Amniotic stem cell (primary cell): ENCODE results near the gene SPTBN1.

Source experiments
- DNase-seq: peaks from one replicate; lab custom pipeline; 2025; lab: John Stamatoyannopoulos, UW

SPTBN1 gene

DNA sequence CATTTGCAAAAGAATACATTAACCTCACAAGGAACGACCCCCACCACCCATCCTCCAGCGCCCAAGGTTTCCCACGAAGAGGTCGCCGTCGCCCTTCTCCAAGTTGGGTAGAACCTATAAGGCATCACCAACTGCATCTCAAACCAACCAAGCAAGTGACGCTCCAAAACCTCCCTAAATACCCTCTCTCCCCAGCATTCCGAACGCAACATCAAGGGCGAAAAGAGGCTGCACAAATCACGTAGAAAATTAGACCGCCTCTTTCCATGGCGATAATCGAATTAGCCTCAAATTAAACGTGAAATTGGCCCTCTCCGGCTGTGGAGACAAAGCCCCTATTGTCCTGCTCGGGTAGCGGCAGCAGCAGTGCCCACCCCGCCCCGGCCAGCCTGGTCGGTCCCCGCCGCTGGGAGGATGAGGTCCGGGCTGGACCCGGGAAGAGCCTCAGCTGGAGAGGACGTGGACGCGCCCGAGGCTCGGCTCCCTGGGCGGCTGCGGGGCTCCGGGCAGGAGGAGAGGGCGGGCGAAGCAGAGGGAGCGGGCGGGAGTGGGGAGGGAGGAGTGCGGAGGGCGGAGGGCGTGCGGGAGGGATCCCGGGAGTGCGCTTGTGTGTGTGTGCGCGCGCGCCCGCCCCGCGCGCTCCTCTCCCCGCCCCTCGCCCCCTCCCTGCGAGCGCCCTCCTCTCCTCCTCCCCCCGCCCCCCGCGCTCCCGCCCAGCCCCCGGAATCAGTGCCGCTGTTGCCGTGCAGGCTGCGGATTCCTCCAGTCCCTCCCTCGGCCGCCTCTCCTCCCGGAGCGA lies at the start of gene SPTBN1:
Gene SPTBN1, plus strand, starts transcription at position 765 of the 799 bp plus-strand sequence. CDS start 70,092 bp downstream, outside the sequence.
- DNase-seq, result peak; percentile 74

DNA sequence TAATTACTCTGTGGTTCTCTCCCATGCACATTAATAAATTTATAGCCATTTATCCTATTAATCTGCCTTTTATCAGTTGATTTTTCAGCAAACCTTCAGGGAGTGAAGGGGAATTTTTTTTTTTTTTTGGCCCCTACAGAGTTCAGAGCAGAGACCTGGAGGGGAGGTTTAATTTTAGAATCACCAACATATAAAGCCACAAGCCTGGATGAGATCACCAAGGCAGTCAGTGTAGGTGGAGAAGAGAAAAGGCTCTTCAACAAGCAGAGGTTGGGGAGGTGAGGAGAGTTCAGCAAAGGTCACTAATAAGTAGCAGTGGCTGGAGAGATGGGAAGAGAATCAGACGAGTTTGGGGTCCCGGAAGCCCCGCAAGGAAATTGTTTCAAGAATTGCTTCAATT lies 48.4 kb upstream of the SPTBN1 start:
- no peak for DNase-seq

DNA sequence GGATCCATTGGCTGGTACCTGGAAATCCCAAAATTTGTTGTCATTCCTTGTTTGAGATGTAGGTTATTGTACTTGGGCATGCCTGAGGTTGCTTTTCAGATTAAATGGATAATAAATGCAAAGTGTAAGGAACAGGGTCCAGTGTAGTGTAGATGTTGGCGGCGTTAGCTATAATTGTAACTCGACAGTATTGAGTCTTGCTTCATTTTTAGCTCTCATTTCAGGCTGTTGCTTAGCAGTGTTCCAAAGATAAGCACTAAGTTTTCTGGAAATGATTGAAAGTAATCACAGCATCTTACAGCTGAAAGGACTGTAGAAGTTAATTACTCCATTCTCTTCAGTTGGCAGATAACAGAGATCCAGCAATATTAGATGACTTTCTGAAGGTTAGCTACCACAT lies 47.8 kb upstream of the SPTBN1 start:
- no peak for DNase-seq

DNA sequence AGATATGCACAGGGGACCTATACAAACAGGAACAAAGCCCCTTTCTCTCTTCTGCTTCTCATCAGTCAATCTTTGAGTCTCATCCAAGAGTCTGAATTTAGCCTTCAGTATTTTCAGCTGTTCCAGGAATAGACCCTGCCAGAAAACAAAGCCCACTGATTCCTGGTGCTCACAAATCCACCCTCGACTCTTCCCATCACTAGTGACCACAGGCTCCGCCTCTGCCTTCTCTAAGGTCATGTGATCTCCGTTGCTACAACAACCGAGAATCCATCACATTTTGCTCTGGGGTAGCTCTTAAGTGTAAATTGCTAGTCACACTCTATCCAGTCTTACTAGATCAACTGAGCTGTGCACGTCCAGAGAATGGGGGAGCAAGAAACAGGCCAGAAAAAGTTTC lies 46.4 kb upstream of the SPTBN1 start:
- DNase-seq, result no peak

DNA sequence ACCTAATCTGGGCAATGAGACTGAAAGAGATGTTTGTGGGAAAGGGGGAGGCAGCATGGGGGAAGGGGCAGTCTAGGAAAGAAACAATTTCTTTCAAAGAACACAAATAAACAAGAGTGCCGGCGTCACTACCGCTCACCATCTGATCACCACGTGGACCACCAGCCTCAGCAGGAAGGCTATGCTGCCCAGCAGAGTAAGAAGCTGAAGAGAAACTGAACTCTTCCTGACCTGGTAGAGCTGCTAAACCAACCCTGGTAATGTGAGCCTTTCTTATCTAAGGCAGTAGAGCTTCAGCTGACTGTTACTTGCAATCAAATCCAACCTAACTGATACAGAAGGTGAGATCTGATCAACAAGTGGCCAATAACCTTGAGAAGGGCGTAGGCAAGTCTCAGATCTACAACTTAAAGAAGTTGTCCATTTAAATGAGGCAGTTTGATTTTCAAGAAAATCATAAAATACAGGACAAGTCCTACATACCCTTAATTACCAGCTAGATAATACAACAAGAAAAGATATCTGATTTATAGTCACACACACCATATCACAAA lies 44.2 kb upstream of the SPTBN1 start:
- DNase-seq, result no peak

DNA sequence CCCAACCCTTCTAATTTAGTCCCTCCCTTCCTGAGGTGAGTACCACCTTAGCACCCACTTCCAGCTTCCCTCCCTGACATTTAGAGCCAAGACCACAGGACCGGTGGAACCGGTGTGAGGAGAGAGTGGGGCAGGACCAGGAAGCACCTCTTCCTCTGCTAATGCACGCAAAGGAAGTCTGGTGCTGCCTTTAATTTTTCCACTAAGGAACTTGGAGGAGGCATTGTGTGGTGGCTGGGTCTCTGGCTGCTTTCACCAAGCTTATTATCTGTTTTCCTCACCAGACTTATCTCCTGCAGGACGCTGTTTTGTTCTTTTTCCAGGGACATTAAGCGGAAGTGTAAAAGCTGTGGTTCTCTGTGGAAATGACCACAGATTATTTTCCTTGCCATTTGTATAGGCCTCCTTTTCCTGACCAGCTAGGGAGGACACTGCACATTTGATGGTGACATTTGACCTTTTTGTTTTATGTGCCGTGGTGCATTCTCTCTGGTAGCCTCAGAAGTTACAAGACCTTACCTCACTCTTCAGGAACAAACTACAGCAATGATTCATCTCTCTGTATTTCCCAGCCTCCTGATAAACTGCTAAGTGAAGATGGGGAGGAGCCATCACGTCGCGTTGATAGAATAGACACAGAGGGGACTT lies 39.8 kb upstream of the SPTBN1 start:
- DNase-seq, result no peak

DNA sequence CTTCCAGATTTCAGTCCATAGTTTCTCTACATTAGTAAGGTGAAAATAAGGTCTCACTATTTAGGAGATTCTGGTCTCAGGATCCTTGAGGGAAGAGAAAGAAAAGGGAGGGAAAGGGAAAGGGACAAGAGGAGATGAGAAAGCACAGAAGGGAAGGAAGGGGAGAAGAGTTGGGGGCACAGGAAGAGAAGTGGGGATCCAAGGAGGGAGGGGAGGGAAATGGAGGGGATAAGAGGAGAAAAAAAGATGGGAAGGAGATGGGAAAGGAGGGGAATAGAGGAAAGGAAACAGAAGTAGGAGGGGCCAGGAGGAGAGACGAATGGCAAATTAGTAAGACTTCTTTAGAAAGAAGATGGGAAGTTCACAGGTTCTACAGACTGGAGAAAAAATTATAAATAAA lies 39.2 kb upstream of the SPTBN1 start:
- DNase-seq, result no peak

DNA sequence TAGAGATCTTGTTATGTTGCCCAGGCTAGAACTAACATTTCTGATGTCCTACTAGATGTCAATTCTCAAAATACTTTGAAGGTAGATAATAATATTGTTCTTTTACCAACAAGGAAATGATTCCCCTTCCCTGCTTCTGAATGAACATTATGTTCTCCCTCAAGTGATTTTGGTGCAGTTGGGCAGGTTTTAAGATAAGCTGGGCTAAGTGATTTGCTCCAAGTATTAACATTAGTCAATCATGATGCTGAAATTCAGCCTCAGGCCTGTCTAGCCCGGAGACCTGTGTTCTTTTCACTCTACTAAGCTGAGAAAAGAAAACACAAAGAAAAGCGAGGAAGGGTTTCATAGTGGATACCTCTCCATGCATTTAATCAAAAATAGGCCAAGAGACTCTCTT lies 38.5 kb upstream of the SPTBN1 start:
- DNase-seq, result no peak

DNA sequence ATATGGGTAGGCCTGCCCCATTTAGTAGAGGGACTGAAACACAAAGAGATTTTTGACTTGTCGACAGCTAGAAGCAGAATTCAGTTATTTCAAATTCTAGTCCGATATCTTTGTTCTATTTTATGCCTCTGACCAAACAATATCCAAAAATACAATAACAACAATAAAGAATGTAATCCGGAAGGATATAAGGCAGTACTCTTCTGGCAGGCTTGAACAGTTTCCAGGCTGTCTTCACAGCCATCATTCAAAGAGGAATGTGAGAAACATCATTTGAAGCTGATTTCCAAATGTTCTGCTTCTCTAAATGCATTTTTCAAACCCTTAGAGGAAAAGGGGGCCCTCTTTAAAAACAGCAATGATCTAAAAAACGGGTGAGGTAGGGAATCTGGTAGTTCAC lies 36.7 kb upstream of the SPTBN1 start:
- no peak for DNase-seq

DNA sequence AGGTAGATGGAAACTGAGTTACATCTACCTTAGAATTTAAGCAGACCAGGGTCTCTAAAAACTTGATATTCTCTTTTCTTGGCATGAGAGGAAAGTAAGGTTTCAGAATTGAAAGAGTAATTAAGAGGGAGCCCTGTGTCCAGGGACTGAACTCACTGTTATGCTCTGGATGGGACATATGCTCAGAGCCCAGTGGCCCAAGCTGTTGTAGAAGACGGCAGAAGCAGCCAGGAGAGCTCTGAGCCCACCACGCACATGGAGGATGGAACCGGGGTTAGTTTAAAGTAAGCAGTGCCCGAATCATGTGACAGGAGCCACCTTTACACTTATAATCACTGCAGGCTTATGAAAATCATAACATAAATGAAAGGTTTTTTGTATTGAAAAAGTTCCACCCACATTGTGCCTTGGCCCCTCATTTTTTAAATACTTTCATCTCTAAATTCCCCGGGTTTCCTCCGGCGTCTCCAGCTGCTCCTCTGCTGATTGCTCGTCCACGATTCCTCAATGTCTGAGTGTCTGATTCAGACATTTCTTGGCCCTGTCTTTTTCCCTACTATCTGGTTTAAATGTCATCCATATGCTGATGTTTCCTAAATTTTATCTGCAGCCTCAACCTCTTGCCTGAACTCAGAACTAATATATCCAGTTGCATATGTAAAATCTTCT lies 36.1 kb upstream of the SPTBN1 start:
- DNase-seq, result no peak

DNA sequence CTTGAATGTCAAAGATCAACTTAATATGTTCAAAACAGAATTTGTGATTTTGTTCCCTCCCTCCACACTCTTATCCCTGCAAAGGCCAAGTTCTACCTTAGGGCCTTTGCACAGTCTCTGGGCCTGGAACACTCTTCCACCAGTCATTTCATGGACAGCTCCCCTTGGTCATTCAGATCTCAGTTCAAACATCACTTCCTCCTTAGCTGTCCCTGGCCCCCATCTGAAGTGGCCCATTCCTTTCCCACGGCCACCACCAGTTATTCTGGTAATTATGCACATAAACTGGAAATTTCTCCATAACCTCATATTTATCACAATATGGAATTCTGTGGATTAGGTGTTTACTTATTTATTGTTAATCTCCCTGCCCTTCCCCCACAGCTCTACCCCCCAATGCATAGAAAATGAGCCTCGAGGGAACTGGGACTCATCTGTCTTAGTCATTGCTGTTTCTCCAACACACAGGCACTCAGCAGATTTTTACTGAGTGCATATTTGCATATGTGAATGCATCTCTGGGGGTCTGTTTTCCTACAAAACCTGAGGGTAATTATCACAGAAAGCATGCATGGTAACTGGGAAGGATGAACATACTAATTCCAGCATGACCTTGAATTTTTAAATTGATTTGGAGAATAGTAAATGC lies 35.5 kb upstream of the SPTBN1 start:
- no peak for DNase-seq

DNA sequence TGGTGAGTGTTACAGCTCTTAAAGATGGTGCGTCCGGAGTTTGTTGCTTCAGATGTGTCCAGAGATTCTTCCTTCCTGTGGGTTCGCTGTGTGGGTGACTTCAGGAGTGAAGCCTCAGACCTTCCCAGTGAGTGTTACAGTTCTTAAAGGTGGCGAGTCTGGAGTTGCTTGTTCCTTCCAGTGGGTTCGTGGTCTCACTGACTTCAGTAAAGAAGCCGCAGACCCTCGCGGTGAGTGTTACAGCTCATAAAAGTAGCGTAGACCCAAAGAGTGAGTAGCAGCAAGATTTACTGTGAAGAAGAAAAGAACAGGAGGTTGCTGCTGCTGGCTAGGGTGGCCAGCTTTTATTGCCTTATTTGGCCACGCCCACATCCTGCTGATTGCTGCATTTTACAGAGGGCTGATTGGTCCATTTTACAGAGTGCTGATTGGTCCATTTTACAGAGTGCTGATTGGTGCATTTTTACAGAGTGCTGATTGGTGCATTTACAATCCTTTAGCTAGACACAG lies 34.0 kb upstream of the SPTBN1 start:
- no peak for DNase-seq

DNA sequence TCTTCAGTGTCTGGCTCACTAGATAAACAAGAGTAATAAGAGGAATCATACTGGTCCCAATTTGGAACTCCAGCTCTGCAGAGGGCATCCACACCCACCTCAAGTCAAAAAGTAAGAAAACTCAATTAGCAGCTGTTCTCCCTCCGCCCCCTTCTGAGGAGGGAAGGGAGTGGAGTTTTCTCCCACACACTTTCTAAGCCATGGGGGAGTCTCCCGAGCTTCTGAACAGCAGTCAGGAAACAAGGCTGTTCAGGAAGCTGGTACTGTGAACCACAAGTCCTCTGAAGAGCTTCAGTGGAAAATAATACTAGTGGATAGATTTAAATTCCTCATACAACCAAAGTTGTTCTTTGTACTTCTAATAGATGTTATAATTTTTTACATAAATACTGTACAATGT lies 32.9 kb upstream of the SPTBN1 start:
- no peak for DNase-seq

DNA sequence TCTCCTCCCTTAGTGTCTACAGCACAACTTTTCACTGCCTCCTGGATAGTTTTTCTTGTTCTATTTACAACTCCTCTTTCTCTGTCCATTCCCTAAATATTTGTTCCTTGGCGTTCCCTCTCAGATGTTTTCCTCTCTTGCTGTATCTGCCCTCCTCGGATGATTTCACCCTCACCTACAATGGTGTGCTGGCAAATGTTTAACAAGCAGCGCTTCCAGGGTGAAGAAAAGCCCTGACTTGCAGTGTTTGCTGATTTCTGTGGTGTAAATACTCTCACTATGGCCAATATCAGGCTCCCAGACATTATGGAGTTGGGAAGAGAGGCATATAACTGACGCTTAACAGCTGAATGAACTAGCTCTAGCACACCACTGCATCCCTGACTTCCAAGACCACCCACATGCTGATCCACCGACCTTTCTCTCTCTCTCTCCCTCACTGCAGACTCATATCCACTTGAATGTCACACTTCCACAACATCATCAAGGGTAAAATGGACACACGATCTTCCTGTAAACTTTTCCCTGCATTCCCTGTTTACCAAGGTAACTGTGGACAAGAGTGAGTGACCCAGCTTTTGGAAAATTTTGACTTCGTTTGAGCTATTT lies 31.5 kb upstream of the SPTBN1 start:
- DNase-seq, result no peak

DNA sequence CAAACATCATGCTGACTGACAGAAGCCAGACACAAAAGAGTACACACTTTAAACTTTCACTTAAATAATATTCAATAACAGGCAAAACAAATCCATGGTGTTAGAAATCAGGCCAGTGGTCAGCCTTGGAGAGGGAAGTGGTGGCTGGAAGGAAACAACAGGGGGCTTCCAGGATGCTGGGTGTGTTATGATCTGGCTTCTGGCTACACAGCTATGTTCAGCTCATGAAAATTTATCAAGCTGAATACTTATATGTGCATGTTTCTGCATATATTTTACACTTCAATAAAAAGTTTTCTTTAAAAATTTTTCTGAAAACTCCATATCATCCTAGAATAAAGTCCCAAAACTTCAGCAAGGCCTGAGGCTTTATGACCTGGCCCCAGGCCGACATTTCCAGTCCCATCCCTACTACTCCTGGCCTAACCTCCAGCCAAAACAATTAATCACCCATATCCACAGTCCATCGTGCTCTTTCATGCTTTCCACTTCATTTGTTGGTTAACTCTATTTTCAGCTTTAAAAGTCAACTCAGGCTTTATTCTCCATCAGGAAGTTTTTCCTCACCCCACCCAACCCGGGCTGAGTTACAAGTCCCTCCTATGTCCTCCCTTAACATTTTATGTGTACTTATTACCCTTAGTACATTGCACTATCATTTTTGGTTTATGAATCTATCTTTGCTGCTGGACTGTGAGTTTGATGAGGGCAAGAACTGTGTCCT lies 27.9 kb upstream of the SPTBN1 start:
- no peak for DNase-seq

DNA sequence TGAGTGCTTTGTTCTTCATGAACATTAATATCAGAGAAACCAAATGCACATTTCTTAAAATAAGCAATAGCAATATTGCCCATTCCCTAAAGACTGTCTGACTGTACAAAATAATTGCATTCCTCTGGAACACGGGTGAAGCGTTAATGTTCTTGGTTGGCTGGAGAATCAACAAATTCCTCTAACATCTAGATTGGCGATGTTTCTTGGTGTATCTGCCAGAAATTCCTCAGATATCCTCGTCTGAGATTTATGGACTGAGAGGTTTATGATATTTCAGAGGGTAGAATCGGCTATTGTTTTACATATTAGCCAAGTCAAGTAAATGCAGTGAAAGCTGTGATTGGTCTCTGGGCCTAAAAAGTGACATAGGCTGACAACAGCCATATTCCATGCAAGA lies 27.1 kb upstream of the SPTBN1 start:
- no peak for DNase-seq

DNA sequence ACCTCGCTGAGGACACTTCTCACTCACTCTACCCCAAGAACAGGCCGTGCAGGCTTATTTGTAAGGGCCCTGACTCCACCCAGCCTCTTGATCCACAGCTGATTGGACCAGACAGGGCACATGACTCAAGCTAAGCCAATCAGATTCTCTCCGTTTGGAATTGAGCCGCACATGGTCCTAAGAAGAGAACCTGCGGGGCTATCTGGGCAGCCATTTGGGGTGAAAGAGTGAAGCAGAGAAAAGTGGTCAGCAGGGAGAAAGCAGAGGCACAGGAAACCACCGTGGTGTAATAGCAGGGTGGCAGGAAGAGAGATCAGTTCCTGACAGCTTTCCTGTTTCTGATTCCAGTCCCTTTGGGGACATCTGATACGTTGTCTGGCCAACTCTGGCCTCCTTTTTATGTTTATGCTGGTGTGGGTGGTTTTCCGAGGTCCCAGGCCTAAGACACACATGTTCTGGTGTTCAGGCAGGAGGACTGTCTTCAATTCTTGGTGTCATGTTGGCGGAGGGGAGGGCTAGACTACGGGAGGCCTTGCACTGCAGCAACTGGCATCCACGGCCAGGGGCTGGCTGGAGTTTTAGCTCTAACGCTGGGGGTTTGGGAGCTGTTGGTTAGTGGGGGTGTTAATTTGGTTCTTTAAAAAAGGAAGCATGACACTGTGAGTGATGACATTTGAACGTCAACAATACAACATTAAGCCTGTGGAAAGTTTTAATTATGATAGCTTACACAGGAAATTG lies 26.1 kb upstream of the SPTBN1 start:
- DNase-seq, result no peak

DNA sequence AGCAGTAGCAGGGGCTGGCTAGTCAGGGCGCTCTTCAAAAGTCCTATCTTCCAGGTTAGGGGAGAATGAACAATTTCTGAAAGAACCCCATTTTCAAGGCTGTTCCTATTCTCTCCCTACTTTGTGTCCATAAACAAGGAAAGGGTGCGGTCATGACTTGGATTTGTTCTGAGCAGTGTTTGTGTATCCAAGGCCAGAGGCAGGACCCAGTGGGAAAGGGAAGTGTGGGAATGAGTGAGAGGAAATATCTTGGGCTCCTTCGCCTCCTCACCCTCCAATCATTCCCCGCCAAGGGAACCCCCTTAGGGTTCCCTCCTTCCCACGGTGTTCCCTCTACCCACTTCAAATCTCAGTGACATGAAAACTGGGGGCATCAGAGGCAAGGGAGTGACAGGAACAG lies 25.5 kb upstream of the SPTBN1 start:
- no peak for DNase-seq

DNA sequence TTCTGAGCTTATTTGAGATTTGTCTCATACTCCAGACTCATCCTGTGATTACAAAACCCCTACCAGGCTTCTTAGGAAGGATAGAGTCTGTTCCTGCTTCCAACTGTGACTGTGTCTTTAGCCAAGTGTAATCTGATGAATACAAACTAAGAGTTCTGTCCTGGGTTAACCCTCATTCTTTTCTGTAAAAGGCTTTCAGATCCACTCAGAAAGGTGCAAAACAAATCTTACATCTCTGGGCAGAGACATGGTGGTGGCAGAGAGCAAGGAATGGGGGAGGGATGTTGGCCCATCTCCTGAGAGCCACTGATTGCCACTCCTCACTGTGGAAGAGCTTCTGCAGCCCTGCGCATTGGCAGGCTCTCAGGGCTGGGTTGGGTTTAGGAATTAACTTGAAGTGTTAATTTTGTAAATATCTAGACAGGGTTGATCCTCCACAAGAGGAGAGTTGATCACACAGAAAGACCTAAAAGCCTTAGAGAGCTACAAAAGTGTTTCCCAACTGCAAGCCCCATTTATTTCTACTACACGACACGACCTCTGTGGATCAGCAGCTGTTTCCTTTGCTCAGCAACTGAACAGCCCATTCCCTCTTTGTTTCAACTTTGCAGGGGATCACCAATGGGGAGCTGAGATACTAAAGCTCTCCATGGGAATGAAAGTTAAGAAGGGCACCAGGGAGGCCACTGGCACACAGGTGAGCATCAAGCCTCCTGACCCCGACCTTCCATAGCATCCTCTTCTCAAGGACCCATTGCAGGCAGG lies 23.7 kb upstream of the SPTBN1 start:
- DNase-seq, result no peak

DNA sequence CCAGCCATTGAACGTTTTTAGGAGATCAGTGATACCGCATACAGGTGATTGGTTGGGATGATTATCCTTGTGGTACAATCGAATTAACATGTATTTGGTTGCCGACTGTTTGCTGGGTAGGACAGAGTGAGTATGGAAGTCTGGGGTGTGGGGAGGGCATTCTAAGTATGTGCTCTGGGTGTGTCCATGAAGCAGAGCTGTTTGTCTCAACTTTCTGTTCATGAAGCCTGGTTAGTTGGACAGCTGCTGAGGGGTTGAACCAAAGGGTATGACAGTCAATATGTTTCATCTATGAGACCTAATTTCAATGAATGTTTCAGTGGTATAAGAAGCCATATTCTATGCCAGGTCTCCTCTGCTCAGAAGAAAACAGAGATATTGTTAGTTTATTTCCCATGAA lies 21.9 kb upstream of the SPTBN1 start:
- DNase-seq, result no peak
